GM21529 (cell line): Measurements from ENCODE around the gene FYN.
"Not testable (repeated sequence)": the region's sequence is repeated elsewhere in the genome, so short reads cannot be mapped to it uniquely, and the experiment has no call there.

Source experiments
- ATAC-seq: cut with Tn5 transposase; IDR thresholded peaks from one replicate; pipeline ENCODE4 v1.9.1; 2021; ENCODE audit not compliant: unreplicated experiment

The FYN gene

DNA sequence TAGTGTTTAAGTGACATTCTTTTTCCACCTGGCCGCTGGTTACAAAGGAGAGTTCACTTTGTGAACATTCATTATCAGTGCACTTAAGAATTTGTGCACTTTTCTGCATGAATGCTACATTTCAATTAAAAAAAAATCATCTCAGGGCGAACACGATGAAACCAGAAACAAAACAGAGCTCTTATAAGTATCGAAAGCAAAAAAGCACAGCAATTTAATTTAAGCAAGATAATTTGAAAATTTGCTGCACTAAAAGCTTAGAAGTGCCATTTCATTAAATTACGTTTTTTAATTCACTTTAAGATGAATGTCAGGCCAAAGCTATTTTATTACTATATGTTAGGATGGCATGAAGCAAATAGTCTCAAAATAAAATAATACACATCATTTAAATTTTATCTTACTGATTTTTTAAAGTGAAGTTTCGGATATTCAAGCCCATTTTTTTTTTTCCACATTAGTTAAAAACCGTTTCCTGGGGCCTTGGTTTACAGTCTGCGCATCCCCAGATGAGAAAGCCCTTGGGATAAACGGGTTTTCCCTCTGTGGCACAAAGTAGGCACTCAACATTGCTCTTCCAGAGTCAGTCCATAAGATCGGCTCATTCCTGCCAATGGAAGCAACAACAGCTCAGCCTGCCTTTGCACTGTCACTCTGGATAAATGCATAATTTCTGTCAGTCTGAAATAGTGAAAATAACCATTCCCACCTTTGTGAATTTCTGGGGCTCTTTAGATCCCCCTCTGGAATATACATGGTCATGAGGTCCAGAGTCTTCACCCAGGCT lies 80.1 kb downstream of the FYN start:
- ATAC-seq = no peak

DNA sequence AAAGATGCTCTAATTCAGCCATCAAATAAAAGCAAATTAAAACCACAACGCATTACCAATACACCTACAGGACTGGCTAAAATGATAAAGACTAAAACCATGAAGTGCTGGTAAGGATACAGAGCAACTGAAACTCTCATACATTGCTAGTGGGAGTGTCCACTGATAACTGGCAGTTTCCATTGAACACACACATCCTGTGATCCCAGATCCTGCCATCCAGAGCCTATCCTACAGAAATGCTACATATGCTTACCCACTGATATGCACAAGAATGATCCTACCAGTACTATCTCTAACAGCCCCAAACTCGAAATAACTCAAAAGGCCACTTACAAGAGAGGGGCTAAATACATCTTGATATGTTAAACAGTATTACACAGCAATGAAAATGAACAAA lies 81.0 kb downstream of the FYN start:
- ATAC-seq = no peak

DNA sequence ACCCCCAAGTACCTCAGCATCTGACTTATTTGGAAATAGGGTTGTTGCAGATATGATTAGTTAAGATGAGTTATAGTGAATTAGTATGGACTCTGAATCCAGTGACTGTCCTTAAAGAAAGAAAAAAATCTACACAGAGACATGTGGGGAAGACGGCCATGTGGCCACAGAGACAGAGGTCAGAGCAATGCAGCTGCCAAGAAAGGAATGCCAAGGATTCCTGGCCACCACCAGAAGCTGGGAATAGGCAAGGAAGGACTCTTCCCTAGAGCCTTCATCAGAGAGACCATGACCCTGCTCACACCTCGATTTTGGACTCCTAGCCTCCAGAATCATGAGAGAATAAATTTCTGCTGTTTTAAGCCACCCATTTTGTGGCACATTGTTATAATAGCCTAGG lies 81.8 kb downstream of the FYN start:
- ATAC-seq = no peak

- ATAC-seq = no peak
Observed at GRCh38 chr6:111789598-111789997, 83.7 kb downstream of the FYN start.

DNA sequence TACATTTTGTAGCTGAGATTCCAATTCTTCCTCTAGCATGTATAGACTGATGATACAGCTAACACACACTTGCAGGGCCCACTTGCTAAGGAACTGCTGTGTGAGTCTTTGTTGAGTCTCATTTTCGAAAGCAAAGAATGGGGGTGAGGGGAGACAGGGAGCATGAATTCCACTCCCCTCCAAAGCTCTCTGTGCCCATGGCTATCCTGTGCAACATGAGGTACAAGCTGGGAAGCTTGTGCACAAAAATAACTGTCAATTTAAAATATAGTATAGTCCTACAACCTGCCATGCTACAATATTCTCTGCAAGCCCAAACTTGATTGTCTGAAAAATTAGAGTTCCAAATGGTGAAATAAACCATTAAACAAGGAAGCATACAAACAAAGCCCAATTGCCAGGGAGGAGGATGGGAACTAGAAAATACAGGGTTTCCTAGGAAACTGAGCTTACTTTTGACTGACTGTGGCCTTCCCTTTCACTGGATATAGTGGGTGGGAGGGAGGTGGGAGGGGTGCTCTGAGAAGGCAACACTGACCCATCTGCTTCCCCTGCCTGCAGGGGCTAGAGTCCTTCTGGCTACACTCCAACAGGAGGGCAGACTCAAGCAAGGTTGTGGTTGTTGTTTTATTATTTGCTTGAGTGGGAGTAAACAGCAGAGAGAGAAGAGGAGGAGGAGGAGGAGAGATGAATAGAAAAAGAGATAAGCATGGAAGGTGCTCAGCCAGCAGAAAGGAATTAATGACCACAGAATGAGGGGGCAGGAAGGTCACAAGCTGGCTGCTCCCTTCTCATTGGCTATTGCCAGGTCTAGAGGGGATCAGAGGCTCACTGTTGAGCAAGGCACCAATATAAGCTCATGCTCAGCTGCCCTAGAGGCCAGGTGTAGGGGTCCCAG lies 84.6 kb downstream of the FYN start:
- ATAC-seq = no peak

GRCh38 chr6:111786151-111786550 lies 87.1 kb downstream of the FYN start:
- not testable (repeated sequence) for ATAC-seq

DNA sequence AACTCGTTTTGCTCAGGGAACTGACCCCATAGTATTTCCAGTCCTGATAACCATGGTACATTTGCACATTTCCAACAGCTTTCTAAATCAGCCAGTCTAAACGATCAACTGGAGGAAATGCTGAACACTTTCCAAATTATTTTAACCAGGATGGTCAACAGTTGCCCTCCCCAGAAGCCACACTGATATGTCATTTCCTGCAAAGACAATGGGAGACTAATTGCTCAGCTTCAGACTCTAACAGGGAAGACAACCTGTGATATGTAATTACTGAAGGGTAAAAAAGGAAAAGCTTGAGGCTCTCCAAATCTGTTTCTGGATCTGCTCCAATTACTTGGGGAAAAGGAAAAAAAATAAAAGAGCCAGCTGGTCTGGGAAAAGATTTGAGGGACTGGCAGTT lies 88.8 kb downstream of the FYN start:
- no peak for ATAC-seq

DNA sequence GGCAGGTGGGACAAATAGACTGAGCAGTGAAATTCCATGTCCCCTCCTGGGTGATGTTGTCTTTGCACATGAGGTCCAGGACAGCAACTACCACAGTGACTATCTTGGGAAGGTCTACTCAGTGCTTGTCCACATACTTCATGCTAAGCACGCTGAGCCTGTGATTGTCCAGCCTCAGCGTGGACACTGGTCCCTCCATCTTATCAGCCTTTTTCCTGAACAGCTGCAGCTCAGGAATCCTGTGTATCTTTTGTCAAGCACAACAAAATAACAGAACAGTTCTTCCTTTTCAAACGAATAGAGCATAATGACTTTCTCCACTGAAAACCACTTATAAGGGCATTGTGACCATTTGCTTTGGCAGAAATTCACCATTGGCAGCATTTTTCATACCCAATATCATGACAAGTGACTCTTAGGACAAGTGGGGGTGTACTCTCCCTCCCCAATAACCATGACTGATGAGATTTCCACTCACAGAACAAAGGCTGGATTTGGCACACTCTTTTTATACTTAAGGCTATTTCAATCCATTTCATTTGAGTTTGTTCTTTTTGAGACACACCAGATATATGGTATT lies 90.3 kb downstream of the FYN start:
- ATAC-seq = no peak

DNA sequence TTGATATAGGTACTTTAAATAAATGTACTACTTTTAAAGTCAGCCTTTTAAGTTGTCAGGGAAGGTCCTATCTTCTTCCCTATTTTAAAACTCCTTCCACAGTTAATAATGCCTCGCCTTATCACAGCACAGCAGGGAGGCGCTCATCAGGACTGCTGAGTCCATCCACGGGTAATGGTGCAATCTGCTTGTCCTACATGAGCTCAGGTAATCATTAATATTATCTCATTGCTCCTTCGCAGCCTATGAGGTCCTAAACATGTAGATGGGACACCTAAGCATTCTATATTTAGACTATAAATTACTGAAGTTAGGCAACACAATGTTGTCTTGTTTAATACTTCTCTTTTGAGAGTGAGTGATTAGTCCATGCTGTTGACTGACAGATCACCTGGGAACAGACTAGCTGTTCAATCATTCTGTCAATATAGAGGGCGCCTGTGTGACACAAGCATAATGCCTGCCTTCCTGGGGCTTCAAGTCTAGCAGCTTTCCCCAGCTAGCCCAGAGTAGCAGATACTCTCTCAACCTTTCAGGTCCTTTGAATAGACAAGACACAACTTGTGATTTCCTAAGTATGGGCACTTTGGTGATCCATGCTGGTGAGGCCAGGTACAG lies 91.0 kb downstream of the FYN start:
- no peak for ATAC-seq

DNA sequence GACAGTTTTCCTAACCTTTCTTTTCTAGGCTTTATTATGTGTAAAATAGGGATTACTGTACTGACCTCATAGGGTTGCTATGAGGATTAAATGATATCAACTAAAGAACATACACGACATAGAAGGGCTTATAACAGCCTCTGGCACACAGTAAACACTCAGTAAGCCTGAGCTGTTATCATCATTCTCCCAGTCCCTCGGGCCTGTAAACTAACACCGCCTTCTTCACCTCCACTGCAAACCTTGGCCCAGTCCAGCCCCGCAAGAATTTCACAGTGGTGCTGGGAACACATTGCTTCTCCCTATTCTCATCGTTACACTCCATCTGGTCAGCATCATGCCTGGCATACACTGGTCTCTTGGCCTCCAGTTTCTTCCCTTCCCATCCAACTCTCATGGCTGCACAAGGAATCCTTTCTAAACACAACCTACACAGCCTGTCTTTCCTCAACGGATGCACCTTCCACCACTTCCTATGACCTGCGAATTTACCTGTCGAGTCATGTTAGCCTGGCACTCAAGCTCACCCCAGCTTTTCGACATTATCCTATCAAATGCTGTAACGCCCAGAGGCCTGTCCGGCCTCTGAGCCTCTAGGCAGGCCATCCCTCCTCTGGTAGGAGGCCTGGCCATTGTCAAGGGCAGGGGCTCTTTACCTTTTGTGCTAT lies 92.1 kb downstream of the FYN start:
- no peak for ATAC-seq

GRCh38 chr6:111780393-111780792 lies 92.9 kb downstream of the FYN start:
- no peak for ATAC-seq

DNA sequence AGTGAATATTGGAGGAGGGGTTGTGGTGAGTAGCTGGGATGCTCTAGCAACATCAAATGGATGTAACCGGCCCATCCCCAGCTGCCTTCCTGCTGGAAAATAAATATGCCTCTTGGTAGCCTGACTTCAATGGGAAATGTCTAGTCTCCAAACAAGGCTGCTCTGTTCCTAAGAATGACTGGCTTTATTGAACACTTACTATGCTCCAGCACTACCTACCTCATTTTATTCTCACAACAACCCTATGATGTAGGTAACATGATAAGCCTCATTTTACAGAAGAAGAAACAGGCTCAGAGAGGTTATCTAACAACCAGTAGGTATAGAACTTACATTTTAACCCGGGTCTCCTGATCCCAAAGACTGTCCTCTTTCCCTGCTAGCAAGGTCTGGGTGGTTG lies 93.6 kb downstream of the FYN start:
- ATAC-seq = no peak

DNA sequence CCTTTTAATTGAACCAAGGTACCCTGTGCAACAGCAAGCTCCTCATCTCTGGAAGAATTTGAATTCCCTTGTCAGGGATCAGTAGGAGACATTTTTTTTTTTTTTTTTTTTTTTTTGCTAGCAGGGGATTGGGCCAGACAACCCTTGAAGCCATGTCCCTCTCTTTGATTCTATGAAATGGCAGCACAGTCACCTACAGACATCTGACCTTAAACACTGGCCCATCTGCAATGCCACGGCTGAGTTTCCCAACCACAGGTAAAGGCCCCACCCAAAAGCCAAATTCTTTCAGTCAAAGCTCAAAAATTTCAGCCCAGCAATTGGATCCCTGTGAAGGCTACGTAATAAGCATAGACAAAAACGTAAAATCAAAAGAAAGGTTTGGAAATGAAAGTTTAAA lies 94.2 kb downstream of the FYN start:
- ATAC-seq = no peak

- ATAC-seq = no peak
Observed at GRCh38 chr6:111777357-111777756, 95.9 kb downstream of the FYN start.

DNA sequence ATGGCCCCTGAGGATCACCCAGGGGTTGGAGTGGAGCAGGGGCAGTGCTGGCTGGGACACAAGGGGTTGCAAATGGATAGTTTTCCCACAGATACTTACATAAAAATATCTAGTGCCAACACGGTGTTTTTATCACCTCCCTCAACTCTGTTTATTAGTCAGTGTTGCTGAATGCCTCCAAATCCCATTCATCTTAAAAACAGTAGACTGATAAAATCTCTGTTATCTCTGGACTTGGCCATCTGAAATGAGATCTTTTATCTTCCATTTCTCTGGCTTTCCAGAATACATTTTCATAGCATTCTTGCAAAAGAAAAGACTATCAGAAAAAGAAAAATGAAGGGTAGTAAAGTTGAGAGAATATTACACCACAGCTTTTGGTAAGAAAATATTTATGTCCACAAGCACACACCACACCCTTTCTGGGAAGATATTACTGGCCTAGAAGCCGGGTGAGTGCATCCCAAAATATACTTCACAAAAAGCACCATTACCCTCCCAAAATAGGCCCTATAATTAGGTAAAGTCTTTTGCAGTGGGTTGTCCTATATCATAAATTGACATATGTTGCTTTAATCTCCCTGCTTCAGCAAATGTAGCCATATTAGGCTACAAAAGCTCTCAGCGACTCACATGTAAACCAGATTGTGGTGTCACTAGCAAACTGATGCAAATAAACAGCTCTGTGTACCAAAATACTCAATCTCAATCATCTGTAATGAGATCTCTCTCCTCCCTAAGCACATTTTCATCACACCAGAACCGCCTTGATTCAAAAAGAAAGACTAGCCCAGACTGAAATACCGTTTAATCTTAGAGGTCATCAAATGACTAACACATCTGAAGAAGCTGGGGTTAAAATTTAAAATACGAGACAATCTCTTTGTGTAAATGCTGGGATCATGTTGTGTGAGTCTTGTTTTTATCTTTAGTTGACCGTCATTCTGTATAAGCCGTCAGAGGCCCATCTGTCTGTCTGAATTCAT lies 96.7 kb downstream of the FYN start:
- ATAC-seq = no peak

GRCh38 chr6:111775145-111775922 lies 97.9 kb downstream of the FYN start:
- ATAC-seq = no peak

DNA sequence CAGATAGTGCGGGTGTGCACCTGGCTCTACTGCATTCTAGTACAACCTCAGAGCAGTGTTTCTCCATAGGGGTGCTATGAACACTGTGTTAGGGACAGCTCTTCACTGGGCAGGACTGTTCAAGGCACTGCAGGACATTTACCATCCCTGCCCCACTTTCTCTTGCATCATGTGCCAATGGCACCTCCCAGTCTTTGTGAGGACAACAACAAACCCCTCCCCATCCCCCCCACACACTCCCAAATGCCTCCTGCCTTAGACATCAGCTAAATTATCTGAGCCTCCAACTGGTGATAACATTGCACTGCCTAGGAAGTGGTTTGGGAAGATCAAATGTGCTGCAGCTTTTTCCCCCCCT lies 98.9 kb downstream of the FYN start:
- ATAC-seq = no peak

- ATAC-seq = no peak
Observed at GRCh38 chr6:111773501-111774345, 99.5 kb downstream of the FYN start.
